ENCODE measurements around the gene CTSZ. TPM values are rescaled to one million over a fixed set of nuclear protein-coding genes. Genes with fewer than 3 reads are reported as not detected.

The CTSZ gene
- total RNA-seq, 2 donors from 2014 or later: 55.9 to 76.6 TPM

GRCh38 chr20:58973866-58974265 is 33.2 kb downstream of the CTSZ start:
- peaks cover 22% of the 10 kb centered on the region for H3K9me3 ChIP-seq (ENCODE audit: control insufficient read depth, low read length)
- DNase-seq: no peak
- Mint-ChIP-seq H3K36me3 (ENCODE audit: low read depth) (no peaks in the 10 kb centered on the region), H3K27ac (no peak overlapping the region), H3K9me3 (peaks cover 14% of the 10 kb centered on the region), H3K4me1 (peaks cover 11% of the 10 kb centered on the region), H3K4me3 (no peak overlapping the region), H3K27me3 (ENCODE audit: insufficient read depth) (peaks cover 2% of the 10 kb centered on the region)
- H3K27me3 ChIP-seq (ENCODE audit: control insufficient read depth, insufficient read depth, low read length, poor library complexity, severe bottlenecking): no peaks in the 10 kb centered on the region
- no peaks in the 10 kb centered on the region for H3K4me1 ChIP-seq (ENCODE audit: control insufficient read depth, insufficient read depth, low read length)
- no peak overlapping the region for H3K27ac ChIP-seq (ENCODE audit: low read depth, low read length)
- no peak overlapping the region for H3K9ac ChIP-seq (ENCODE audit: extremely low read depth, low read length, poor library complexity, severe bottlenecking)
- 89 to 94% methylated on average over 3 of the region's 3 CpGs for WGBS, 2 experiments (ENCODE audit: insufficient coverage in 1 of 2, insufficient read length in 1 of 2)
- TF ChIP-seq CTCF (conservative IDR thresholded peaks at IDR 0.05): no peak
- H3K36me3 ChIP-seq (ENCODE audit: control insufficient read depth, insufficient read depth, low read length): no peaks in the 10 kb centered on the region
- H3K4me3 ChIP-seq (ENCODE audit: low read length): no peak overlapping the region

- Histone ChIP-seq H3K4me3 (ENCODE audit: low read length) (no peak overlapping the region), H3K36me3 (ENCODE audit: control insufficient read depth, insufficient read depth, low read length) (no peaks in the 10 kb centered on the region), H3K4me1 (ENCODE audit: control insufficient read depth, insufficient read depth, low read length) (no peaks in the 10 kb centered on the region), H3K9me3 (ENCODE audit: control insufficient read depth, low read length) (peaks cover 22% of the 10 kb centered on the region), H3K9ac (ENCODE audit: extremely low read depth, low read length, poor library complexity, severe bottlenecking) (no peak overlapping the region), H3K27me3 (ENCODE audit: control insufficient read depth, insufficient read depth, low read length, poor library complexity, severe bottlenecking) (no peaks in the 10 kb centered on the region), H3K27ac (ENCODE audit: low read depth, low read length) (no peak overlapping the region)
- H3K27ac Mint-ChIP-seq: no peak overlapping the region
- H3K4me3 Mint-ChIP-seq: no peak overlapping the region
- WGBS, 2 experiments (ENCODE audit: insufficient coverage in 1 of 2, insufficient read length in 1 of 2): 94 to 100% methylated on average over 3 to 4 of the region's 4 CpGs
- peaks cover 14% of the 10 kb centered on the region for H3K9me3 Mint-ChIP-seq
- no peak for DNase-seq
- H3K27me3 Mint-ChIP-seq (ENCODE audit: insufficient read depth): peaks cover 2% of the 10 kb centered on the region
- TF ChIP-seq CTCF (conservative IDR thresholded peaks at IDR 0.05): no peak
- H3K4me1 Mint-ChIP-seq: peaks cover 4% of the 10 kb centered on the region
- no peaks in the 10 kb centered on the region for H3K36me3 Mint-ChIP-seq (ENCODE audit: low read depth)
Observed at GRCh38 chr20:58973179-58973578, 33.9 kb downstream of the CTSZ start.

GRCh38 chr20:58971429-58971828 is 35.6 kb downstream of the CTSZ start:
- peaks cover 11% of the 10 kb centered on the region for H3K9me3 Mint-ChIP-seq
- H3K9me3 ChIP-seq (ENCODE audit: control insufficient read depth, low read length): peaks cover 22% of the 10 kb centered on the region
- no peaks in the 10 kb centered on the region for H3K27me3 ChIP-seq (ENCODE audit: control insufficient read depth, insufficient read depth, low read length, poor library complexity, severe bottlenecking)
- no peak overlapping the region for H3K27ac Mint-ChIP-seq
- H3K4me3 Mint-ChIP-seq: no peak overlapping the region
- H3K36me3 Mint-ChIP-seq (ENCODE audit: low read depth): no peaks in the 10 kb centered on the region
- H3K27ac ChIP-seq (ENCODE audit: low read depth, low read length): no peak overlapping the region
- no peak for DNase-seq
- H3K9ac ChIP-seq (ENCODE audit: extremely low read depth, low read length, poor library complexity, severe bottlenecking): no peak overlapping the region
- TF ChIP-seq CTCF (conservative IDR thresholded peaks at IDR 0.05): no peak
- H3K4me1 Mint-ChIP-seq: no peaks in the 10 kb centered on the region
- no peak overlapping the region for H3K4me3 ChIP-seq (ENCODE audit: low read length)
- no peaks in the 10 kb centered on the region for H3K36me3 ChIP-seq (ENCODE audit: control insufficient read depth, insufficient read depth, low read length)
- WGBS, 2 experiments (ENCODE audit: insufficient coverage in 1 of 2, insufficient read length in 1 of 2): 85 to 87% methylated on average over 5 to 6 of the region's 6 CpGs
- no peaks in the 10 kb centered on the region for H3K4me1 ChIP-seq (ENCODE audit: control insufficient read depth, insufficient read depth, low read length)
- H3K27me3 Mint-ChIP-seq (ENCODE audit: insufficient read depth): peaks cover 2% of the 10 kb centered on the region

Data from endodermal cell (in vitro differentiated cells).